Activated naive CD4-positive, alpha-beta T cell treated with anti-CD3 and anti-CD28 coated beads, Interleukin-2, amount 50 U/mL, for 72 hours (primary cell): ENCODE results near the gene TIAM1. TPM values are rescaled to one million over a fixed set of nuclear protein-coding genes. Genes with fewer than 3 reads are reported as not detected.

Experiments
- ATAC-seq, 2 donors: fragments of 150-1000 bp; cut with Tn5 transposase; 2 replicates each; pipeline ENCODE4 v1.10.0; 2021; ENCODE audit warnings: mild to moderate bottlenecking in 2 of 2, moderate library complexity in 2 of 2
- DNase-seq, 2 donors: peaks; one replicate each; pipeline ENCODE4 v3.0.0; 2021 to 2022; ENCODE audit warnings: low spot score in 2 of 2
- H3K27ac Mint-ChIP-seq, 2 donors: one replicate each; pipeline ENCODE4 v1.8.0; 2022; ENCODE audit warnings: mild to moderate bottlenecking in 2 of 2, mixed read lengths in 2 of 2
- H3K36me3 Mint-ChIP-seq, 2 donors: one replicate each; pipeline ENCODE4 v1.8.0; 2022; ENCODE audit warnings: mixed read lengths in 2 of 2
- H3K9me3 Mint-ChIP-seq, 2 donors: one replicate each; pipeline ENCODE4 v1.8.0; 2022; ENCODE audit warnings: mixed read lengths in 2 of 2
- total RNA-seq, 2 donors: library from RNA; stranded (reverse); gene quantifications; one replicate each; pipeline ENCODE4 v1.2.3, GENCODE V29; 2022

The TIAM1 gene
- total RNA-seq, 2 donors from 2014 or later, result 43.7 to 70.6 TPM

GRCh38 chr21:31282095-31282709 is 61.9 kb downstream of the TIAM1 start:
- Mint-ChIP-seq H3K9me3 (peaks cover 6% of the 10 kb centered on the region in 2 donors), H3K36me3 (peaks cover 2 to 7% of the 10 kb centered on the region in 2 donors), H3K27ac (peak overlapping the region in 1 of 2 donors; percentile 9)
- DNase-seq, result no peak
- ATAC-seq, result no peak

- ATAC-seq, result no peak
- Mint-ChIP-seq H3K36me3 (peaks cover 0 to 6% of the 10 kb centered on the region in 2 donors), H3K9me3 (peaks cover 5% of the 10 kb centered on the region in 2 donors), H3K27ac (no peak overlapping the region)
- DNase-seq, result no peak
Observed at GRCh38 chr21:31281561-31281960, 62.5 kb downstream of the TIAM1 start.

- Mint-ChIP-seq H3K36me3 (peaks cover 0 to 6% of the 10 kb centered on the region in 2 donors), H3K9me3 (peaks cover 5% of the 10 kb centered on the region in 2 donors), H3K27ac (no peak overlapping the region)
- ATAC-seq (peak in 1 of 2 donors; percentile 77), DNase-seq (no peak)
Observed at GRCh38 chr21:31279986-31280385, 64.1 kb downstream of the TIAM1 start.

GRCh38 chr21:31279214-31279613 is 64.8 kb downstream of the TIAM1 start:
- Mint-ChIP-seq H3K36me3 (peaks cover 0 to 6% of the 10 kb centered on the region in 2 donors), H3K27ac (no peak overlapping the region), H3K9me3 (peaks cover 5% of the 10 kb centered on the region in 2 donors)
- no peak for DNase-seq
- no peak for ATAC-seq

- ATAC-seq (no peak), DNase-seq (no peak)
- H3K9me3 Mint-ChIP-seq, result peaks cover 5% of the 10 kb centered on the region in 2 donors
- H3K36me3 Mint-ChIP-seq, result peaks cover 0 to 12% of the 10 kb centered on the region in 2 donors
- H3K27ac Mint-ChIP-seq, result no peak overlapping the region
Observed at GRCh38 chr21:31278511-31279130, 65.4 kb downstream of the TIAM1 start.

- no peak for ATAC-seq
- no peak for DNase-seq
- H3K27ac Mint-ChIP-seq, result no peak overlapping the region
- H3K9me3 Mint-ChIP-seq, result peaks cover 4 to 8% of the 10 kb centered on the region in 2 donors
- peaks cover 5 to 18% of the 10 kb centered on the region in 2 donors for H3K36me3 Mint-ChIP-seq
Observed at GRCh38 chr21:31276663-31277062, 67.4 kb downstream of the TIAM1 start.

- H3K27ac Mint-ChIP-seq, result no peak overlapping the region
- peaks cover 7 to 21% of the 10 kb centered on the region in 2 donors for H3K36me3 Mint-ChIP-seq
- ATAC-seq (no peak), DNase-seq (no peak)
- peaks cover 2 to 5% of the 10 kb centered on the region in 2 donors for H3K9me3 Mint-ChIP-seq
Observed at GRCh38 chr21:31275901-31276300, 68.2 kb downstream of the TIAM1 start.

- ATAC-seq (peak; percentile 92 to 93), DNase-seq (peak in 1 of 2 donors; percentile 9)
- Mint-ChIP-seq H3K36me3 (peaks cover 11 to 25% of the 10 kb centered on the region in 2 donors), H3K27ac (no peak overlapping the region), H3K9me3 (peaks cover 5 to 6% of the 10 kb centered on the region in 2 donors)
Observed at GRCh38 chr21:31273278-31273677, 70.8 kb downstream of the TIAM1 start.

- H3K9me3 Mint-ChIP-seq, result peaks cover 0 to 13% of the 10 kb centered on the region in 2 donors
- ATAC-seq (peak; percentile 46 to 70), DNase-seq (no peak)
- H3K27ac Mint-ChIP-seq, result peak overlapping the region; percentile 65 to 91
- peaks cover 32 to 52% of the 10 kb centered on the region in 2 donors for H3K36me3 Mint-ChIP-seq
Observed at GRCh38 chr21:31268090-31268489, 76.0 kb downstream of the TIAM1 start.

GRCh38 chr21:31267644-31268043 is 76.4 kb downstream of the TIAM1 start:
- peaks cover 0 to 13% of the 10 kb centered on the region in 2 donors for H3K9me3 Mint-ChIP-seq
- H3K36me3 Mint-ChIP-seq, result peaks cover 32 to 52% of the 10 kb centered on the region in 2 donors
- H3K27ac Mint-ChIP-seq, result peak overlapping the region in 1 of 2 donors; percentile 65
- ATAC-seq (no peak), DNase-seq (no peak)

- Mint-ChIP-seq H3K27ac (no peak overlapping the region), H3K9me3 (peaks cover 0 to 13% of the 10 kb centered on the region in 2 donors), H3K36me3 (peaks cover 32 to 52% of the 10 kb centered on the region in 2 donors)
- ATAC-seq (no peak), DNase-seq (no peak)
Observed at GRCh38 chr21:31266241-31266640, 77.8 kb downstream of the TIAM1 start.

- Mint-ChIP-seq H3K27ac (peak overlapping the region in 1 of 2 donors; percentile 46), H3K36me3 (peaks cover 26 to 45% of the 10 kb centered on the region in 2 donors), H3K9me3 (peaks cover 0 to 8% of the 10 kb centered on the region in 2 donors)
- no peak for DNase-seq
- no peak for ATAC-seq
Observed at GRCh38 chr21:31265366-31266013, 78.6 kb downstream of the TIAM1 start.

GRCh38 chr21:31264574-31264973 is 79.5 kb downstream of the TIAM1 start:
- H3K27ac Mint-ChIP-seq, result no peak overlapping the region

GRCh38 chr21:31262728-31263127 is 81.3 kb downstream of the TIAM1 start:
- DNase-seq (no peak), ATAC-seq (no peak)
- Mint-ChIP-seq H3K36me3 (peaks cover 22 to 33% of the 10 kb centered on the region in 2 donors), H3K27ac (no peak overlapping the region), H3K9me3 (peaks cover 0 to 4% of the 10 kb centered on the region in 2 donors)

More at GRCh38 chr21:31264574-31264973, 79.5 kb downstream of the TIAM1 start:
- DNase-seq (no peak), ATAC-seq (no peak)
- Mint-ChIP-seq H3K36me3 (peaks cover 26 to 39% of the 10 kb centered on the region in 2 donors), H3K9me3 (peaks cover 0 to 8% of the 10 kb centered on the region in 2 donors)

- peaks cover 0 to 4% of the 10 kb centered on the region in 2 donors for H3K9me3 Mint-ChIP-seq
- DNase-seq, result no peak
- no peak for ATAC-seq
- no peak overlapping the region for H3K27ac Mint-ChIP-seq
- H3K36me3 Mint-ChIP-seq, result peaks cover 17 to 27% of the 10 kb centered on the region in 2 donors
Observed at GRCh38 chr21:31261759-31262158, 82.3 kb downstream of the TIAM1 start.

- DNase-seq (no peak), ATAC-seq (no peak)
- Mint-ChIP-seq H3K9me3 (peaks cover 0 to 4% of the 10 kb centered on the region in 2 donors), H3K36me3 (peaks cover 7 to 17% of the 10 kb centered on the region in 2 donors), H3K27ac (no peak overlapping the region)
Observed at GRCh38 chr21:31260790-31261189, 83.3 kb downstream of the TIAM1 start.

- H3K27ac Mint-ChIP-seq, result peak overlapping the region in 1 of 2 donors; percentile 34
- H3K36me3 Mint-ChIP-seq, result no peaks in the 10 kb centered on the region
- ATAC-seq, result no peak
Observed at GRCh38 chr21:31258073-31258472, 86.0 kb downstream of the TIAM1 start.

More at GRCh38 chr21:31258073-31258472, 86.0 kb downstream of the TIAM1 start:
- DNase-seq, result no peak
- H3K9me3 Mint-ChIP-seq, result no peaks in the 10 kb centered on the region
